ENCODE data around the gene SLC27A3.
"Not testable (repeated sequence)": the region's sequence is repeated elsewhere in the genome, so short reads cannot be mapped to it uniquely, and the experiment has no call there.

Gene SLC27A3

DNA sequence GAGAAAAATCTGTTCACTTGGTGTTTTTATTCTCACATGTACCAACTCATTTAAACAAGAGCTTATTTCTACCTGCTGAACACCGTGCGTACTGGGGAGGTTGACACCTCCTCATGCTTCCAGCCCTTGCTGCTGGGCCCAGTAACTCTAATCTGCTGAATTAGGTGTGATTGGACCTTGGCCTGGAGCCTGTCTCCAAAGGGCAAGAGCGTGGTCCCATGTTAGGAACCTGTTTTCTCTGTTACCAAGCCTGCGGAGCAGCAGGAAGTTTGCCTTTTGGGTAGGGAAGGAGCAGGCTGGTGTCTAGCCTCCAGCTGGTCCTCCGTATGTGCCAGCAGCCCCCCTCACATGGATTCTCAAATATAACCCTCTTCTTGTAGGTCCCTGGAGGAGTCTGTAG, 10.9 kb upstream of the SLC27A3 start:
- H3K18ac ChIP-seq (ENCODE audit: low read length), result no peak overlapping the region
- WGBS (ENCODE audit: extremely low coverage, insufficient coverage, insufficient read length), result no CpG with 5 or more reads among the region's 5 CpGs

DNA sequence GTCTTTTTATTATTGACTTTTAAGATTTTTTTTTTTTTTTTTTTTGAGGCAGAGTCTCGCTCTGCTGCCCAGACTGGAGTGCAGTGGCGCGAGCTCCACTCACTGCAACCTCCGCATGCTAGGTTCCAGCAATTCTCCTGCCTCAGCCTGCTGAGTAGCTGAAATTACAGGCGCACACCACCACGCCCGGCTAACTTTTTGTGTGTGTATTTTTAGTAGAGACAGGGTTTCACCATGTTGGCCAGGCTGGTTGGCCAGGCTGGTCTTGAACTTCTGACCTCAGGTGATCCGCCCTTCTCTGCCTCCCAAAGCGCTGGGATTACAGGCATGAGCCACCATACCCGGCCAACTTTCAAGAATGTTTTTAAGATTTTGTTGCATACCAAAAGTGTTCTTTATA, 8.5 kb upstream of the SLC27A3 start:
- not testable (repeated sequence) for H2BK12ac ChIP-seq (ENCODE audit: low read length); H3K4ac ChIP-seq (ENCODE audit: low read depth, low read length); H3K4me3 ChIP-seq (ENCODE audit: low read depth, low read length); H2BK5ac ChIP-seq (ENCODE audit: low read depth, low read length, poor library complexity); H3K4me1 ChIP-seq (ENCODE audit: control insufficient read depth in 1 of 2, insufficient read depth in 2 of 2, low read length in 2 of 2); H3K9ac ChIP-seq (ENCODE audit: low read length); H3K18ac ChIP-seq (ENCODE audit: low read length); H3K14ac ChIP-seq (ENCODE audit: low read length); H4K8ac ChIP-seq (ENCODE audit: low read depth, low read length); H3K79me2 ChIP-seq (ENCODE audit: control insufficient read depth, insufficient read depth, low read length, poor library complexity); H3K27ac ChIP-seq (ENCODE audit: low read depth, low read length); H3K27me3 ChIP-seq (ENCODE audit: insufficient read depth, low read length); H4K12ac ChIP-seq (ENCODE audit: low read depth, low read length); H3K4me2 ChIP-seq (ENCODE audit: low read length); DNase-seq; H4K91ac ChIP-seq (ENCODE audit: low read depth, low read length); H2AFZ ChIP-seq (ENCODE audit: insufficient read depth, low read length, poor library complexity); H2AK5ac ChIP-seq (ENCODE audit: low read length); H3K23ac ChIP-seq (ENCODE audit: low read length); H3K79me1 ChIP-seq (ENCODE audit: low read length); H2BK120ac ChIP-seq (ENCODE audit: insufficient read depth, low read length, poor library complexity); H3K9me3 ChIP-seq (ENCODE audit: insufficient read depth, low read depth, low read length)
- no CpG with 5 or more reads among the region's 10 CpGs for WGBS (ENCODE audit: extremely low coverage, insufficient coverage, insufficient read length)
- peaks cover 62 to 82% of the 10 kb centered on the region in 2 experiments for H3K36me3 ChIP-seq (ENCODE audit: control insufficient read depth in 1 of 2, insufficient read depth in 2 of 2, low read length in 2 of 2)

More for the DNA sequence above, 10.9 kb upstream of the SLC27A3 start:
- Histone ChIP-seq H3K36me3 (ENCODE audit: control insufficient read depth in 1 of 2, insufficient read depth in 2 of 2, low read length in 2 of 2) (peaks cover 57 to 79% of the 10 kb centered on the region in 2 experiments), H3K9ac (ENCODE audit: low read length) (no peak overlapping the region), H3K9me3 (ENCODE audit: insufficient read depth, low read depth, low read length) (no peaks in the 10 kb centered on the region), H4K12ac (ENCODE audit: low read depth, low read length) (no peak overlapping the region), H4K91ac (ENCODE audit: low read depth, low read length) (no peak overlapping the region), H3K4me3 (ENCODE audit: low read depth, low read length) (no peak overlapping the region), H2BK5ac (ENCODE audit: low read depth, low read length, poor library complexity) (no peak overlapping the region), H3K4me1 (ENCODE audit: control insufficient read depth in 1 of 2, insufficient read depth in 2 of 2, low read length in 2 of 2) (no peaks in the 10 kb centered on the region), H4K8ac (ENCODE audit: low read depth, low read length) (no peak overlapping the region), H3K4me2 (ENCODE audit: low read length) (no peak overlapping the region), H3K79me1 (ENCODE audit: low read length) (no peaks in the 10 kb centered on the region), H3K23ac (ENCODE audit: low read length) (no peak overlapping the region), H3K27ac (ENCODE audit: low read depth, low read length) (no peak overlapping the region), H2AK5ac (ENCODE audit: low read length) (no peak overlapping the region), H2BK12ac (ENCODE audit: low read length) (no peak overlapping the region), H2AFZ (ENCODE audit: insufficient read depth, low read length, poor library complexity) (no peak overlapping the region), H3K4ac (ENCODE audit: low read depth, low read length) (no peak overlapping the region), H2BK120ac (ENCODE audit: insufficient read depth, low read length, poor library complexity) (no peak overlapping the region), H3K27me3 (ENCODE audit: insufficient read depth, low read length) (no peaks in the 10 kb centered on the region), H3K79me2 (ENCODE audit: control insufficient read depth, insufficient read depth, low read length, poor library complexity) (no peaks in the 10 kb centered on the region), H3K14ac (ENCODE audit: low read length) (no peak overlapping the region)
- no peak for DNase-seq

GRCh38 chr1:153767519-153767918, 7.7 kb upstream of the SLC27A3 start:
- no peak overlapping the region for H2BK12ac ChIP-seq (ENCODE audit: low read length)

DNA sequence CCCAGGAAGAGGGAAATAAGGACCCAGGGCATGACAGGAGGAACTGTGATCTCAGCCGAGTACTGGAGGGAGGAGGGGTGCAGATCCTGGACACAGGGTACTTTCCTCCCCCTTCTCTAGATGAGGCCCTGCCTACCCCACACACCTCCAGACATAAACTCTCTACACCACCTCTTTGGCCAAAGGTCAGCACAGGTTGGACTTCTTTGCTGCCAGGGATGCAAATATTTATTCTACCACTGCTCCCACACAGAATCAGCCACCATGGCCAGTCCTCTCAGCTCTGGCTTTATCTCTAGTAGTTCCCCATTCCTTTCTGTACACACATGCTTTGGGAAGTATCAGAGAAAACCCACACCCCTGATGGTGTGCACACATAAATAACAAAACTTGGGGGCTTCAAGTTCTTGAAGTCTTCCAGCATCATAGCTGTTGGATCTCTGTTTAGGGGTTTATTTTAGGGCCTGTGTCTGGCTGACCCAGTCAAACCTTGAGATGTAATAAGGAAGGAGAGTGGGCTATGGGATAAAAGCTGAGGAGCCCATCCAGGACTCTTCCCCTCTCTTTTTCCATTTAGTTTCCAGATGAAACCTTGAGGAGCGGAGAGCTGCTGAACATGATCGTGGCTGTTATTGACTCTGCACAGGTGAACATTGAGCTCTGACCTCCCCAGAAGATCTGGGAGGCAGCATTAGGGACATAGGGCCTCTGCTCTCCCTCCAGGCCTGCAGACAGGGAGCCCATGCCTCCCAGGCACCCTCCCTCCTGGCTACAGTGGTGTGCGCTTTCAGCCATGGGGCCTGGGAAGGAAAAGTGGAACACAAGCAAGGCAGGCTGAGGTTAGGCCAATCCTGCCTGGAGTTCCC, 6.7 kb upstream of the SLC27A3 start:
- Histone ChIP-seq H3K4me3 (ENCODE audit: low read depth, low read length) (no peak overlapping the region), H4K12ac (ENCODE audit: low read depth, low read length) (no peak overlapping the region), H3K36me3 (ENCODE audit: control insufficient read depth in 1 of 2, insufficient read depth in 2 of 2, low read length in 2 of 2) (peaks cover 69 to 84% of the 10 kb centered on the region in 2 experiments), H3K23ac (ENCODE audit: low read length) (no peak overlapping the region), H3K27ac (ENCODE audit: low read depth, low read length) (no peak overlapping the region), H4K8ac (ENCODE audit: low read depth, low read length) (no peak overlapping the region), H3K79me1 (ENCODE audit: low read length) (no peaks in the 10 kb centered on the region), H4K91ac (ENCODE audit: low read depth, low read length) (no peak overlapping the region), H3K14ac (ENCODE audit: low read length) (no peak overlapping the region), H3K9me3 (ENCODE audit: insufficient read depth, low read depth, low read length) (no peaks in the 10 kb centered on the region), H2BK5ac (ENCODE audit: low read depth, low read length, poor library complexity) (no peak overlapping the region), H2AK5ac (ENCODE audit: low read length) (no peak overlapping the region), H2AFZ (ENCODE audit: insufficient read depth, low read length, poor library complexity) (no peak overlapping the region), H3K18ac (ENCODE audit: low read length) (no peak overlapping the region), H3K27me3 (ENCODE audit: insufficient read depth, low read length) (no peaks in the 10 kb centered on the region), H3K4me1 (ENCODE audit: control insufficient read depth in 1 of 2, insufficient read depth in 2 of 2, low read length in 2 of 2) (no peaks in the 10 kb centered on the region), H3K4me2 (ENCODE audit: low read length) (no peak overlapping the region), H3K79me2 (ENCODE audit: control insufficient read depth, insufficient read depth, low read length, poor library complexity) (no peaks in the 10 kb centered on the region), H3K9ac (ENCODE audit: low read length) (no peak overlapping the region), H3K4ac (ENCODE audit: low read depth, low read length) (no peak overlapping the region), H2BK12ac (ENCODE audit: low read length) (no peak overlapping the region), H2BK120ac (ENCODE audit: insufficient read depth, low read length, poor library complexity) (no peak overlapping the region)
- no peak for DNase-seq
- WGBS (ENCODE audit: extremely low coverage, insufficient coverage, insufficient read length), result no CpG with 5 or more reads among the region's 4 CpGs

More at GRCh38 chr1:153767519-153767918, 7.7 kb upstream of the SLC27A3 start:
- Histone ChIP-seq H4K12ac (ENCODE audit: low read depth, low read length) (no peak overlapping the region), H3K27me3 (ENCODE audit: insufficient read depth, low read length) (no peaks in the 10 kb centered on the region), H4K91ac (ENCODE audit: low read depth, low read length) (no peak overlapping the region), H3K36me3 (ENCODE audit: control insufficient read depth in 1 of 2, insufficient read depth in 2 of 2, low read length in 2 of 2) (peaks cover 67 to 84% of the 10 kb centered on the region in 2 experiments), H3K4me2 (ENCODE audit: low read length) (no peak overlapping the region), H2AK5ac (ENCODE audit: low read length) (no peak overlapping the region), H2AFZ (ENCODE audit: insufficient read depth, low read length, poor library complexity) (no peak overlapping the region), H3K4me3 (ENCODE audit: low read depth, low read length) (no peak overlapping the region), H3K4ac (ENCODE audit: low read depth, low read length) (no peak overlapping the region), H3K9me3 (ENCODE audit: insufficient read depth, low read depth, low read length) (no peaks in the 10 kb centered on the region), H2BK120ac (ENCODE audit: insufficient read depth, low read length, poor library complexity) (no peak overlapping the region), H3K4me1 (ENCODE audit: control insufficient read depth in 1 of 2, insufficient read depth in 2 of 2, low read length in 2 of 2) (no peaks in the 10 kb centered on the region), H3K23ac (ENCODE audit: low read length) (no peak overlapping the region), H3K79me2 (ENCODE audit: control insufficient read depth, insufficient read depth, low read length, poor library complexity) (no peaks in the 10 kb centered on the region), H3K79me1 (ENCODE audit: low read length) (no peaks in the 10 kb centered on the region), H3K14ac (ENCODE audit: low read length) (no peak overlapping the region), H3K9ac (ENCODE audit: low read length) (no peak overlapping the region), H3K18ac (ENCODE audit: low read length) (no peak overlapping the region), H2BK5ac (ENCODE audit: low read depth, low read length, poor library complexity) (no peak overlapping the region), H4K8ac (ENCODE audit: low read depth, low read length) (no peak overlapping the region), H3K27ac (ENCODE audit: low read depth, low read length) (no peak overlapping the region)
- DNase-seq, result no peak
- no CpG with 5 or more reads among the region's 11 CpGs for WGBS (ENCODE audit: extremely low coverage, insufficient coverage, insufficient read length)
